Measurements from ENCODE around the gene CFAP251. TPM values are rescaled to one million over a fixed set of nuclear protein-coding genes. Genes with fewer than 3 reads are reported as not detected.

CFAP251 gene
- total RNA-seq, 4 donors from 2014 or later = 0.49 to 4.9 (median 0.61) TPM

- Histone ChIP-seq H3K27me3 (no peaks in the 10 kb centered on the region), H3K4me1 (peaks cover 22 to 26% of the 10 kb centered on the region in 2 donors), H3K9me3 (no peaks in the 10 kb centered on the region), H3K4me3 (no peak overlapping the region), H3K36me3 (peaks cover 0 to 12% of the 10 kb centered on the region in 2 donors), H3K27ac (peak overlapping the region in 3 of 4 donors; percentile 90 to 95 (median 94))
- ATAC-seq (no peak), DNase-seq (no peak)
- intact Hi-C loops (cut with DNase I; ENCODE audit: low total_unique reads) = loop anchor here (5.0 kb wide), 1 partner anchor 133 kb away; the partner anchor contains the start of gene CFAP251
- in situ Hi-C loops (cut with MboI; ENCODE audit: low sequenced_read_pairs in 4 of 4) = loop anchor here in 1 of 4 donors (10.0 kb wide), 1 partner anchor 145 kb away; no protein-coding TSS in a partner anchor
- TF ChIP-seq POLR2A (IDR thresholded peaks at IDR 0.05) = no peak
- no peak for TF ChIP-seq CTCF (IDR thresholded peaks at IDR 0.05 in 4 of 5, conservative IDR thresholded peaks at IDR 0.05 in 1 of 5)
These were observed 131.4 kb downstream of the CFAP251 start for GRCh38 chr12:122049827-122050226.

- in situ Hi-C loops (cut with MboI; ENCODE audit: low sequenced_read_pairs in 4 of 4) = no loop called here
- H3K4me3 ChIP-seq = no peak overlapping the region
- ATAC-seq (no peak), DNase-seq (no peak)
- peaks cover 30 to 35% of the 10 kb centered on the region in 2 donors for H3K4me1 ChIP-seq
- intact Hi-C loops (cut with DNase I; ENCODE audit: low total_unique reads) = loop anchor here (5.0 kb wide), 1 partner anchor 133 kb away; the partner anchor contains the start of gene CFAP251
- TF ChIP-seq CTCF (IDR thresholded peaks at IDR 0.05 in 4 of 5, conservative IDR thresholded peaks at IDR 0.05 in 1 of 5) (no peak), POLR2A (IDR thresholded peaks at IDR 0.05) (no peak)
- H3K9me3 ChIP-seq = no peaks in the 10 kb centered on the region
- peak overlapping the region; percentile 77 to 95 (median 92) for H3K27ac ChIP-seq
- peaks cover 0 to 12% of the 10 kb centered on the region in 2 donors for H3K36me3 ChIP-seq
- no peaks in the 10 kb centered on the region for H3K27me3 ChIP-seq
These were observed 132.3 kb downstream of the CFAP251 start for GRCh38 chr12:122050706-122051105.

GRCh38 chr12:122051231-122051876, 133.0 kb downstream of the CFAP251 start:
- Histone ChIP-seq H3K4me3 (peak overlapping the region in 2 of 4 donors; percentile 13 to 36), H3K9me3 (no peaks in the 10 kb centered on the region), H3K4me1 (peaks cover 32 to 38% of the 10 kb centered on the region in 2 donors), H3K27me3 (no peaks in the 10 kb centered on the region), H3K27ac (peak overlapping the region; percentile 77 to 95 (median 92)), H3K36me3 (peaks cover 0 to 11% of the 10 kb centered on the region in 2 donors)
- DNase-seq = peak; percentile 85 to 89
- TF ChIP-seq CTCF (IDR thresholded peaks at IDR 0.05 in 4 of 5, conservative IDR thresholded peaks at IDR 0.05 in 1 of 5) = no peak
- peak in 1 of 2 donors; percentile 22 for TF ChIP-seq POLR2A (IDR thresholded peaks at IDR 0.05)
- in situ Hi-C loops (cut with MboI; ENCODE audit: low sequenced_read_pairs in 4 of 4) (no loop called here), intact Hi-C loops (cut with DNase I; ENCODE audit: low total_unique reads) (loop anchor here (5.0 kb wide), 1 partner anchor 134 kb away; the partner anchor contains the start of gene CFAP251)
- ATAC-seq = peak; percentile 87 to 89

- no peak for ATAC-seq
- peak overlapping the region; percentile 77 to 95 (median 92) for H3K27ac ChIP-seq
- intact Hi-C loops (cut with DNase I; ENCODE audit: low total_unique reads) (loop anchor here (5.0 kb wide), 1 partner anchor 135 kb away; the partner anchor contains the start of gene CFAP251), in situ Hi-C loops (cut with MboI; ENCODE audit: low sequenced_read_pairs in 4 of 4) (no loop called here)
- no peak overlapping the region for H3K4me3 ChIP-seq
- H3K9me3 ChIP-seq = no peaks in the 10 kb centered on the region
- no peak for DNase-seq
- peaks cover 0 to 2% of the 10 kb centered on the region in 2 donors for H3K36me3 ChIP-seq
- TF ChIP-seq POLR2A (IDR thresholded peaks at IDR 0.05) (no peak), CTCF (IDR thresholded peaks at IDR 0.05 in 4 of 5, conservative IDR thresholded peaks at IDR 0.05 in 1 of 5) (no peak)
- peaks cover 32 to 38% of the 10 kb centered on the region in 2 donors for H3K4me1 ChIP-seq
- H3K27me3 ChIP-seq = no peaks in the 10 kb centered on the region
These were observed 133.9 kb downstream of the CFAP251 start for GRCh38 chr12:122052285-122052684.

Other genes with a start within 250 kb of the CFAP251 start
- not detected for gene MORN3, start 248.9 kb upstream of the CFAP251 start, total RNA-seq
- gene TMEM120B, start 205.8 kb upstream of the CFAP251 start, total RNA-seq = 10 to 100 TPM in 1 of 4 donors, 1 to 10 TPM in 3; 5.9 to 11.2 (median 6.4) TPM
- 1 to 10 TPM; 2.9 to 6.8 (median 4.1) TPM for gene RHOF, start 124.9 kb upstream of the CFAP251 start, total RNA-seq
- 1 to 10 TPM; 2.2 to 9.3 (median 6.2) TPM for gene SETD1B, start 114.6 kb upstream of the CFAP251 start, total RNA-seq
- gene HPD, start 59.7 kb upstream of the CFAP251 start, total RNA-seq = 1 to 10 TPM in 3 of 4 donors, not detected in 1; 2.0 to 5.0 (median 2.0) TPM
- gene PSMD9, start 29.8 kb upstream of the CFAP251 start, total RNA-seq = 10 to 100 TPM; 16.5 to 84.9 (median 47.0) TPM
- gene BCL7A, start 103.3 kb downstream of the CFAP251 start, total RNA-seq = 10 to 100 TPM in 3 of 4 donors, 1 to 10 TPM in 1; 9.8 to 23.5 (median 13.7) TPM
- gene MLXIP, start 160.2 kb downstream of the CFAP251 start, total RNA-seq = 10 to 100 TPM; 36.6 to 89.4 (median 79.7) TPM

All from gastrocnemius medialis (tissue), 4 donors.